HCT116 (cell line): ENCODE results near the gene FOXF2. TPM values are rescaled to one million over a fixed set of nuclear protein-coding genes. Genes with fewer than 3 reads are reported as not detected.

Experiments used
- ATAC-seq: fragments of 200-7000 bp; cut with Tn5 transposase; 2 replicates; pipeline ENCODE4 v1.9.1; 2020; ENCODE audit warnings: mild to moderate bottlenecking, moderate library complexity
- BruUV-seq: library from RNA; stranded (reverse); fragments of 400-500 nt; replicated peaks from 2 replicates; lab custom pipeline; 2021; lab: Mats Ljungman, UMichigan
- CTCF ChIA-PET: fragments of 300-600 bp; sonication (Branson Sonifier 250); formaldehyde crosslinking; loops from one replicate; lab custom pipeline; 2021; ENCODE audit warnings: antibody characterized with exemption; lab: Charles Lee
- POLR2A ChIA-PET: fragments of 300-600, 350-600 bp; sonication (Branson Sonifier 250); formaldehyde crosslinking; loops from one replicate; lab custom pipeline; 2021; ENCODE audit warnings: antibody characterized with exemption; lab: Charles Lee
- RAD21 ChIA-PET, 2 experiments: fragments of 300-600 bp; sonication (Branson Sonifier 250); formaldehyde crosslinking; loops; one replicate each; lab custom pipeline; 2023; ENCODE audit warnings: low total read pairs in 2 of 2; ENCODE audit not compliant: uncharacterized antibody in 2 of 2, unreplicated experiment in 2 of 2, low non-redundant PET in 1 of 2; lab: Charles Lee
- DNase-seq: peaks from one replicate; pipeline ENCODE4 v3.0.0-alpha.2; 2010; ENCODE audit warnings: low read depth, low spot score
- H2AFZ ChIP-seq: fragments of 200-600 bp; shearing (Covaris generic), sonication (generic); 2 replicates; pipeline ENCODE4 v1.6.1; 2017; ENCODE audit warnings: low read depth, mixed run types, mixed read lengths, antibody characterized with exemption, low read length; ENCODE audit not compliant: poor library complexity, severe bottlenecking
- H3K27ac ChIP-seq: 2 replicates; pipeline ENCODE4 v1.5.1; 2012; ENCODE audit warnings: low read depth, low read length
- H3K27me3 ChIP-seq: fragments of 200-600 bp; sonication (generic); 2 replicates; pipeline ENCODE4 v1.6.1; 2016; ENCODE audit warnings: mixed run types, low read length, mixed read lengths; ENCODE audit not compliant: insufficient read depth
- H3K36me3 ChIP-seq, 2 experiments: fragments of 200-500 bp in 1 of 2; fragments of 200-600 bp in 1 of 2; sonication (Bioruptor generic) in 1 of 2; sonication (generic) in 1 of 2; 2 replicates each; pipeline versions ENCODE4 v1.5.1 to v1.6.1; 2014 to 2016; ENCODE audit warnings: low read length in 2 of 2, inconsistent platforms in 1 of 2, mixed read lengths in 1 of 2, mixed run types in 1 of 2; ENCODE audit not compliant: insufficient read depth in 2 of 2, control insufficient read depth in 1 of 2
- H3K4me1 ChIP-seq, 2 experiments: fragments of 200-600 bp in 1 of 2; sonication (generic) in 1 of 2; 2 replicates each; pipeline versions ENCODE4 v1.5.1 to v1.6.1; 2012 to 2017; ENCODE audit warnings: low read length in 2 of 2, inconsistent platforms in 1 of 2, mild to moderate bottlenecking in 1 of 2, mixed read lengths in 1 of 2, mixed run types in 1 of 2, moderate library complexity in 1 of 2; ENCODE audit not compliant: insufficient read depth in 2 of 2, control insufficient read depth in 1 of 2
- H3K4me2 ChIP-seq: fragments of 200-600 bp; sonication (generic); 2 replicates; pipeline ENCODE4 v1.6.1; 2017; ENCODE audit warnings: mixed run types, low read length, mixed read lengths
- H3K4me3 ChIP-seq, 2 experiments: fragments of 200-600 bp in 1 of 2; sonication (generic) in 1 of 2; replicated peaks in 1 of 2; 2 replicates each; pipeline ENCODE4 v1.5.1; 2011 to 2016; ENCODE audit warnings: low read length in 2 of 2, control low read depth in 1 of 2, low read depth in 1 of 2, mild to moderate bottlenecking in 1 of 2, mixed read lengths in 1 of 2, mixed run types in 1 of 2
- H3K79me2 ChIP-seq: fragments of 200-600 bp; sonication (generic); 2 replicates; pipeline ENCODE4 v1.6.1; 2017; ENCODE audit warnings: mild to moderate bottlenecking, mixed run types, low read length, moderate library complexity, mixed read lengths; ENCODE audit not compliant: insufficient read depth
- H3K9ac ChIP-seq: fragments of 200-600 bp; sonication (generic); 2 replicates; pipeline ENCODE4 v1.6.1; 2016; ENCODE audit warnings: low read length, mixed read lengths
- H3K9me2 ChIP-seq: fragments of 200-600 bp; sonication (generic), shearing (Covaris generic); 2 replicates; pipeline ENCODE4 v1.6.1; 2017; ENCODE audit warnings: mixed run types, mild to moderate bottlenecking, moderate library complexity; ENCODE audit not compliant: insufficient read depth
- H3K9me3 ChIP-seq, 2 experiments: fragments of 200-500 bp in 1 of 2; fragments of 200-600 bp in 1 of 2; sonication (Bioruptor generic) in 1 of 2; sonication (generic) in 1 of 2; 2 replicates each; pipeline ENCODE4 v1.6.1; 2014 to 2017; ENCODE audit warnings: low read length in 2 of 2, mixed read lengths in 2 of 2, inconsistent platforms in 1 of 2, low read depth in 1 of 2, mild to moderate bottlenecking in 1 of 2, mixed run types in 1 of 2, moderate library complexity in 1 of 2; ENCODE audit not compliant: control insufficient read depth in 1 of 2, insufficient read depth in 1 of 2
- H4K20me1 ChIP-seq: fragments of 200-600 bp; sonication (generic), shearing (Covaris generic); 2 replicates; pipeline ENCODE4 v1.6.1; 2017; ENCODE audit warnings: mixed run types, mild to moderate bottlenecking, moderate library complexity; ENCODE audit not compliant: insufficient read depth
- CBX3 ChIP-seq: IDR thresholded peaks from 2 replicates; pipeline ENCODE4 v1.6.1; 2012; ENCODE audit warnings: low read depth
- EGR1 ChIP-seq: IDR thresholded peaks from 2 replicates; pipeline ENCODE4 v1.6.1; 2012; ENCODE audit warnings: low read depth
- EZH2 ChIP-seq: fragments of 200-600 bp; sonication (generic); IDR thresholded peaks from 2 replicates; pipeline ENCODE4 v1.6.1; 2017; ENCODE audit warnings: antibody characterized with exemption, mixed run types
- EZH2phosphoT487 ChIP-seq: fragments of 200-600 bp; IDR thresholded peaks from 2 replicates; pipeline ENCODE4 v1.6.1; 2018; ENCODE audit warnings: antibody characterized with exemption, borderline replicate concordance
- POLR2A ChIP-seq: IDR thresholded peaks from 2 replicates; pipeline ENCODE4 v1.7.0; 2011; ENCODE audit warnings: borderline replicate concordance; ENCODE audit not compliant: insufficient read depth, insufficient read length; ENCODE audit errors: extremely low read depth
- POLR2AphosphoS5 ChIP-seq: IDR thresholded peaks from 2 replicates; pipeline ENCODE4 v1.6.1; 2011; ENCODE audit warnings: mild to moderate bottlenecking, low read depth, low read length, moderate library complexity
- RAD21 ChIP-seq: IDR thresholded peaks from 2 replicates; pipeline ENCODE4 v1.6.1; 2012; ENCODE audit warnings: low read depth, mild to moderate bottlenecking
- intact Hi-C: fragments of 100-400 bp; cut with micrococcal nuclease; formaldehyde crosslinking; loops from 2 replicates; pipeline ENCODE4 v1.10.0; 2022
- total RNA-seq: library from RNA; stranded (reverse); gene quantifications from one replicate; pipeline ENCODE4 v1.2.1, GENCODE V29; 2021; ENCODE audit not compliant: unreplicated experiment
- TF ChIP-seq, protein P1 (sequence below), 3 experiments: fragments of 200-600 bp in 1 of 3; sonication (generic) in 1 of 3; IDR thresholded peaks in 2 of 3; conservative IDR thresholded peaks in 1 of 3; 2 replicates each; pipeline ENCODE4 v1.5.1; 2012 to 2017; ENCODE audit warnings: low read depth in 2 of 3, low read length in 2 of 3, antibody characterized with exemption in 1 of 3, borderline replicate concordance in 1 of 3, control low read depth in 1 of 3, mild to moderate bottlenecking in 1 of 3, mixed read lengths in 1 of 3, mixed run types in 1 of 3, moderate library complexity in 1 of 3; ENCODE audit not compliant: insufficient read depth in 1 of 3

The FOXF2 gene
- total RNA-seq, 1 experiment from 2014 or later, result not detected

DNA sequence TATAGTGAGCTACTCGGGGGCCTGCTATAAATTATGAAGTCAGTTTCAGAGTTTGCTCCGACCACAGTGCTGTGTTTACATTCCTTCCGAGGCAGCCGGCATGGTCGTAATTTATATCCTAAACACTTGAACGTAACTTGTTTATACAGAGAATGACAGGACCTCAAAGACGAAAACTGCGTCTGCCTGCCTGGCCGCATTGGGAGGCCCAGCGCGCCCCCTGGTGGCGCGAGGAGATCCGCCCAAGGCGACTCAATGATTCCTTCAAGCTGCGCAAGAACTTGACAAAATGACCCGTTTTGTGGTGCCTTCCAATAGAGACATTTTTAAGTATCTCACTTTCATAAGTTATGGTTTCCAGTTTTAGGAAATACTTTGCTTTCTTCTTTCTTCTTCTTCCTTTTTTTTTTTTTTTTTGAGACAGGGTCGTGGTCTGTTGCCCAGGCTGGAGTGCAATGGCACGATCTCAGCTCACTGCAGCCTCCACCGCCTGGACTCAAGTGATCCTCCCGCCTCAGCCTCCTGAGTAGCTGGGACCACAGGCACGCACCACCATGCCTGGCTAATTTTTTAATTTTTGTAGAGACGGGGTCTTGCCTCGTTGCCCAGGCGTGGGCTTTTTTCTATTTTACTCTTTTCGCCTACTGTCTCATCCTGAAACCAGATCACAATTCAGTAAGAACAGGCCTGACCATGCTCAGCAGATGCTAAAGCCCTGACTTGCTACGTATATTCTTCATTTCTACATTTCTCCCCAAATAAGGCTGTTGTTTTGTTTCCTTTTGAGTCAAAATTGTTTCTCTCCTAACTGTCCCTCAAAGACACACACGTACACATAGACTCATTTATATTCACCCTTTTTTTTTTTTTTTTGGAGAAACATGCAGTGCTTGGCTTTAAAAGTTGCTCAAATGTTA lies 7.8 kb downstream of the FOXF2 start:
- intact Hi-C loops, result loop anchor here (1.0 kb wide), 2 partner anchors 600 to 804 kb away; no protein-coding TSS in a partner anchor

More for the DNA sequence above, 7.8 kb downstream of the FOXF2 start:
- Histone ChIP-seq H3K9me2 (no peaks in the 10 kb centered on the region), H3K4me1 (0 out of 4 replicates have a peak, but pooled peaks cover 0 to 3% of the 10 kb centered on the region in 2 experiments), H3K4me2 (peak overlapping the region; percentile 54), H3K27me3 (no peaks in the 10 kb centered on the region), H3K79me2 (no peaks in the 10 kb centered on the region), H3K27ac (no peak overlapping the region), H2AFZ (peak overlapping the region; percentile 75), H3K9me3 (no peaks in the 10 kb centered on the region), H3K4me3 (peak overlapping the region in 1 of 2 experiments; percentile 15; a peak in 1 of 4 replicates), H3K9ac (no peak overlapping the region), H4K20me1 (no peaks in the 10 kb centered on the region), H3K36me3 (no peaks in the 10 kb centered on the region)
- POLR2A ChIA-PET, result no interaction called here
- BruUV-seq, result no TSS peak
- ATAC-seq (peak; percentile 90), DNase-seq (peak; percentile 54)
- CTCF ChIA-PET, result interaction anchor here (0.6 to 1.9 kb wide), 18 partner anchors 8 to 804 kb away, joined by 3 to 14 read pairs (median 4); no protein-coding TSS in a partner anchor
- RAD21 ChIA-PET, result interaction anchor here in 1 of 2 experiments (0.6 kb wide), 1 partner anchor 61 kb away, joined by 3 read pairs; no protein-coding TSS in a partner anchor
- TF ChIP-seq, protein P1, sequence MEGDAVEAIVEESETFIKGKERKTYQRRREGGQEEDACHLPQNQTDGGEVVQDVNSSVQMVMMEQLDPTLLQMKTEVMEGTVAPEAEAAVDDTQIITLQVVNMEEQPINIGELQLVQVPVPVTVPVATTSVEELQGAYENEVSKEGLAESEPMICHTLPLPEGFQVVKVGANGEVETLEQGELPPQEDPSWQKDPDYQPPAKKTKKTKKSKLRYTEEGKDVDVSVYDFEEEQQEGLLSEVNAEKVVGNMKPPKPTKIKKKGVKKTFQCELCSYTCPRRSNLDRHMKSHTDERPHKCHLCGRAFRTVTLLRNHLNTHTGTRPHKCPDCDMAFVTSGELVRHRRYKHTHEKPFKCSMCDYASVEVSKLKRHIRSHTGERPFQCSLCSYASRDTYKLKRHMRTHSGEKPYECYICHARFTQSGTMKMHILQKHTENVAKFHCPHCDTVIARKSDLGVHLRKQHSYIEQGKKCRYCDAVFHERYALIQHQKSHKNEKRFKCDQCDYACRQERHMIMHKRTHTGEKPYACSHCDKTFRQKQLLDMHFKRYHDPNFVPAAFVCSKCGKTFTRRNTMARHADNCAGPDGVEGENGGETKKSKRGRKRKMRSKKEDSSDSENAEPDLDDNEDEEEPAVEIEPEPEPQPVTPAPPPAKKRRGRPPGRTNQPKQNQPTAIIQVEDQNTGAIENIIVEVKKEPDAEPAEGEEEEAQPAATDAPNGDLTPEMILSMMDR (IDR thresholded peaks at IDR 0.05 in 2 of 3, conservative IDR thresholded peaks at IDR 0.05 in 1 of 3; ENCODE audit: borderline replicate concordance in 1 of 3, insufficient read depth in 1 of 3, low read depth in 2 of 3, low read length in 2 of 3), result peak; percentile 78 to 98 (median 97)
- TF ChIP-seq EGR1 (no peak), CBX3 (no peak; the same call in 1 of the 2 replicates), EZH2phosphoT487 (no peak), EZH2 (no peak), POLR2AphosphoS5 (no peak), RAD21 (peak; percentile 81), POLR2A (no peak)
